Vagina (tissue), 2 donors: ENCODE results near the gene TCF3.

Source experiments
- CTCF ChIP-seq, 3 experiments: fragments of 450-650 bp in 2 of 3; fragments of 200-600 bp in 1 of 3; sonication (generic) in 1 of 3; IDR thresholded peaks; one replicate each; pipeline ENCODE4 v1.5.1; 2017 to 2019; ENCODE audit warnings: antibody characterized with exemption in 3 of 3, mild to moderate bottlenecking in 2 of 3, moderate library complexity in 2 of 3
- POLR2AphosphoS5 ChIP-seq, 2 donors: sonication (generic); formaldehyde crosslinking; IDR thresholded peaks; one replicate each; pipeline ENCODE4 v1.9.0; 2017; ENCODE audit warnings: antibody characterized with exemption in 2 of 2, mild to moderate bottlenecking in 2 of 2, low read depth in 1 of 2; ENCODE audit not compliant: insufficient read depth in 1 of 2

GRCh38 chr19:1580957-1581356 is 71.5 kb downstream of the TCF3 start:
- TF ChIP-seq CTCF (IDR thresholded peaks at IDR 0.05) (no peak), POLR2AphosphoS5 (IDR thresholded peaks at IDR 0.05; ENCODE audit: insufficient read depth in 1 of 2, low read depth in 1 of 2) (no peak)
